LNCaP clone FGC (cell line): ENCODE results near the gene ACOX1.

Source experiments
- DNase-seq: peaks from one replicate; pipeline ENCODE4 v3.0.0-alpha.2; 2011; ENCODE audit warnings: low read depth
- H3K4me3 ChIP-seq: 2 replicates; pipeline ENCODE4 v1.5.1; 2011; ENCODE audit warnings: mild to moderate bottlenecking, low read depth, low read length, control low read depth
- CTCF ChIP-seq: IDR thresholded peaks from 2 replicates; pipeline ENCODE4 v1.5.1; 2012; ENCODE audit warnings: mild to moderate bottlenecking; ENCODE audit not compliant: control insufficient read depth, insufficient read depth; ENCODE audit errors: extremely low read depth

The ACOX1 gene

GRCh38 chr17:75922173-75922961, 56.6 kb downstream of the ACOX1 start:
- H3K4me3 ChIP-seq, result no peak overlapping the region
- no peak for DNase-seq
- no peak for TF ChIP-seq CTCF

- DNase-seq, result no peak
- no peak overlapping the region for H3K4me3 ChIP-seq
- no peak for TF ChIP-seq CTCF
Observed at GRCh38 chr17:75921596-75921995, 57.4 kb downstream of the ACOX1 start.

GRCh38 chr17:75920045-75920560, 58.9 kb downstream of the ACOX1 start:
- no peak for TF ChIP-seq CTCF
- no peak overlapping the region for H3K4me3 ChIP-seq
- DNase-seq, result no peak

- DNase-seq, result no peak
- TF ChIP-seq CTCF, result no peak
- H3K4me3 ChIP-seq, result no peak overlapping the region
Observed at GRCh38 chr17:75919611-75920010, 59.4 kb downstream of the ACOX1 start.

GRCh38 chr17:75917917-75918445, 61.0 kb downstream of the ACOX1 start:
- no peak for TF ChIP-seq CTCF
- no peak for DNase-seq

GRCh38 chr17:75917141-75917916, 61.6 kb downstream of the ACOX1 start:
- no peak for DNase-seq
- H3K4me3 ChIP-seq, result no peak overlapping the region
- TF ChIP-seq CTCF, result no peak

More at GRCh38 chr17:75917917-75918445, 61.0 kb downstream of the ACOX1 start:
- H3K4me3 ChIP-seq, result no peak overlapping the region
